Neutrophil (primary cell): ENCODE results near the gene SRBD1.

ENCODE experiments used
- H3K27ac ChIP-seq: fragments of 200-600 bp; sonication (generic); 2 replicates; pipeline ENCODE4 v1.5.1; 2016; ENCODE audit warnings: mild to moderate bottlenecking, moderate library complexity
- H3K27me3 ChIP-seq: fragments of 200-600 bp; sonication (generic); 2 replicates; pipeline ENCODE4 v1.6.0; 2016; ENCODE audit warnings: mild to moderate bottlenecking
- H3K36me3 ChIP-seq: fragments of 200-600 bp; sonication (generic); 2 replicates; pipeline ENCODE4 v1.5.1; 2017
- H3K4me1 ChIP-seq, 2 experiments: fragments of 200-600 bp in 1 of 2; sonication (generic) in 1 of 2; 1 replicate in 1 of 2; 2 replicates in 1 of 2; pipeline versions ENCODE4 v1.5.1 to v1.6.1; 2013 to 2016; ENCODE audit warnings: low read depth in 1 of 2, low read length in 1 of 2, mild to moderate bottlenecking in 1 of 2, moderate library complexity in 1 of 2; ENCODE audit not compliant: control insufficient read depth in 1 of 2, insufficient read depth in 1 of 2
- H3K4me3 ChIP-seq, 2 experiments: fragments of 200-600 bp in 1 of 2; sonication (generic) in 1 of 2; 1 replicate in 1 of 2; 2 replicates in 1 of 2; pipeline ENCODE4 v1.5.1; 2013 to 2016; ENCODE audit warnings: low read depth in 1 of 2, low read length in 1 of 2, mild to moderate bottlenecking in 1 of 2, moderate library complexity in 1 of 2
- H3K9me3 ChIP-seq: fragments of 200-600 bp; sonication (generic); 2 replicates; pipeline ENCODE4 v1.5.1; 2016
- TF ChIP-seq, protein P1 (sequence below): fragments of 200-600 bp; sonication (generic); IDR thresholded peaks from 2 replicates; pipeline ENCODE4 v1.5.1; 2016; ENCODE audit warnings: antibody characterized with exemption

The SRBD1 gene

DNA sequence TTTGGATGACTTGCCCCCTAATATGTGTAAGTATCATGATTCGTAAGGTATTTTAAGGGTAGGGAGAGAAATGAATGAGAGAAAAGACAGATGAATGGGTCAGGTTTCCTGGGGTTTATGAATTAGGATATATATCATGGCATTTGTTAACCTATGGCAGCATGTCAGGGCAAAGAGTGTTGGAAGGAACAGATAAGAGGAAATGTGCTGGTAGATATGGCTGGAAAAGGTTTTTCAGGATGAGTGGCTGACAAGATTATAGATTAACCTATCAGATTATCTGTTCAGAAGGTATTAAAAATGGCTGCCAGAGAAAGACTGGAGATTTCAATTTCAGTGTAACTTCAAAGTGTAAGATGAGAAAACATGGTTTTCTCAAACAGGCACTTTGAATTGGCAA, 67.8 kb downstream of the SRBD1 start:
- Histone ChIP-seq H3K27me3 (no peaks in the 10 kb centered on the region), H3K36me3 (peaks cover 54% of the 10 kb centered on the region), H3K27ac (no peak overlapping the region), H3K4me1 (peaks cover 0 to 4% of the 10 kb centered on the region in 2 experiments), H3K9me3 (peaks cover 7% of the 10 kb centered on the region), H3K4me3 (no peak overlapping the region)
- TF ChIP-seq, protein P1, sequence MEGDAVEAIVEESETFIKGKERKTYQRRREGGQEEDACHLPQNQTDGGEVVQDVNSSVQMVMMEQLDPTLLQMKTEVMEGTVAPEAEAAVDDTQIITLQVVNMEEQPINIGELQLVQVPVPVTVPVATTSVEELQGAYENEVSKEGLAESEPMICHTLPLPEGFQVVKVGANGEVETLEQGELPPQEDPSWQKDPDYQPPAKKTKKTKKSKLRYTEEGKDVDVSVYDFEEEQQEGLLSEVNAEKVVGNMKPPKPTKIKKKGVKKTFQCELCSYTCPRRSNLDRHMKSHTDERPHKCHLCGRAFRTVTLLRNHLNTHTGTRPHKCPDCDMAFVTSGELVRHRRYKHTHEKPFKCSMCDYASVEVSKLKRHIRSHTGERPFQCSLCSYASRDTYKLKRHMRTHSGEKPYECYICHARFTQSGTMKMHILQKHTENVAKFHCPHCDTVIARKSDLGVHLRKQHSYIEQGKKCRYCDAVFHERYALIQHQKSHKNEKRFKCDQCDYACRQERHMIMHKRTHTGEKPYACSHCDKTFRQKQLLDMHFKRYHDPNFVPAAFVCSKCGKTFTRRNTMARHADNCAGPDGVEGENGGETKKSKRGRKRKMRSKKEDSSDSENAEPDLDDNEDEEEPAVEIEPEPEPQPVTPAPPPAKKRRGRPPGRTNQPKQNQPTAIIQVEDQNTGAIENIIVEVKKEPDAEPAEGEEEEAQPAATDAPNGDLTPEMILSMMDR = no peak

DNA sequence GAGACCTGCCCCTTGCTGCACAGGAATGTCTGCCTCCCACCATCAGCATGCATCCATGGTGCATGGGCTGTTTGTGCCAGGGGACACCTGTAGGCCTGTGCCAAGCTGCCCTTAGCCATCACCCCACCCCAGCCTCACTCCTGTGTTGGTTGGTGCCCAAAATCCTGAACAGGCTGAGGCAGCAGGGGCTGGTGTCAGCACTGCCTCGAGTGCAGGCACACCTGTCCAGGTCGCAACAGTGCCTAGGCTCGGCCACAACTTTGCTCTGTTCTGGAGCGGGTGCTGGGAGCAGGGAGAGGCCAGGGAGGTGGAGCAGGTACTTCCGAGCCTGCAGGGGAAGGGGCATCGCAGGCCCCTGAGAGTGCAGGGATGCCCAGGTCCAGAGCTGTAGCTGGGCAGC, 69.1 kb downstream of the SRBD1 start:
- Histone ChIP-seq H3K4me3 (no peak overlapping the region), H3K27ac (no peak overlapping the region), H3K9me3 (peaks cover 7% of the 10 kb centered on the region), H3K36me3 (peaks cover 47% of the 10 kb centered on the region), H3K4me1 (peaks cover 0 to 4% of the 10 kb centered on the region in 2 experiments), H3K27me3 (no peaks in the 10 kb centered on the region)
- TF ChIP-seq, protein P1 = no peak

DNA sequence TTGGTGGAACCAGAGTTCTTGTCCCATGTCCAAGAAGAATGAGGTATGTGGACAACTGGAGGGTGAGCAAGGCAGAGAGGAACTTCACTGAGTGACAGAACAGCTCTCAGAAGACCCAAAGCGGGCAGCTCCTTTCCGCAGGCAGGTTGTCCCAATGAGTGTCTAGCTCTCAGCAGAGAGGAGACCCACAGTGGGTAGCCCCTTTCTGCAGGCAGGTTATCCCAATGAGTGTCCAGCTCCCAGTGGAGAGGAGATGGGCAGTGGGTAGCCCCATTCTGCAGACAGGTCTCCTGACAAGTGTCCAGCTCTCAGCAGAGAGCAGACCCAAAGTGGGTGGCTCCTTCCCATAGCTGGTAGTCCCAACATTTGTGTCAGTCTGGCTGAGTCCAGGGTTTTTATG, 69.6 kb downstream of the SRBD1 start:
- H3K9me3 ChIP-seq = peaks cover 7% of the 10 kb centered on the region
- TF ChIP-seq, protein P1 = no peak
- no peak overlapping the region for H3K27ac ChIP-seq
- no peak overlapping the region for H3K4me3 ChIP-seq
- peaks cover 0 to 4% of the 10 kb centered on the region in 2 experiments for H3K4me1 ChIP-seq
- peaks cover 42% of the 10 kb centered on the region for H3K36me3 ChIP-seq
- H3K27me3 ChIP-seq = no peaks in the 10 kb centered on the region

DNA sequence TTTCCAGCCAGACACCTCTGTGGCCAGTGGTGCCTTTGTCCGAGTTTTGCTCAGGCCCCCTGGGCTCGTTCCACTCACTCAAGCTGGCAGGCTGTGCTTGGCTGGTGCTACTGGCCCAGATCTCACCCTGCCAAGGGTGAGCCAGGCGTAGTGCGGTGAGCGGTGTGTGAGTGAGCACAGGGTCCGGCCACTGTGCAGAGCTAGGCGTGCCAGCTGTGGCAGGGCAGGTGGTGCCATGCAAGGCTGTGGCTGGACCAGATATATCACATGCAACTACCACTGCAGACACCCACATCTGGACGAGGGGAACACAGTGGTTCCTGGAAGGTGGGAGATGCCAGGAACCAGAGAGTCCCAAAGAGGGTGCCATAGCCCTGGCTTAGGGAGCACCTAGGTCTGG, 70.1 kb downstream of the SRBD1 start:
- Histone ChIP-seq H3K4me1 (peaks cover 0 to 3% of the 10 kb centered on the region in 2 experiments), H3K27ac (no peak overlapping the region), H3K9me3 (peaks cover 7% of the 10 kb centered on the region), H3K4me3 (no peak overlapping the region), H3K36me3 (peaks cover 40% of the 10 kb centered on the region), H3K27me3 (no peaks in the 10 kb centered on the region)
- TF ChIP-seq, protein P1 = no peak

DNA sequence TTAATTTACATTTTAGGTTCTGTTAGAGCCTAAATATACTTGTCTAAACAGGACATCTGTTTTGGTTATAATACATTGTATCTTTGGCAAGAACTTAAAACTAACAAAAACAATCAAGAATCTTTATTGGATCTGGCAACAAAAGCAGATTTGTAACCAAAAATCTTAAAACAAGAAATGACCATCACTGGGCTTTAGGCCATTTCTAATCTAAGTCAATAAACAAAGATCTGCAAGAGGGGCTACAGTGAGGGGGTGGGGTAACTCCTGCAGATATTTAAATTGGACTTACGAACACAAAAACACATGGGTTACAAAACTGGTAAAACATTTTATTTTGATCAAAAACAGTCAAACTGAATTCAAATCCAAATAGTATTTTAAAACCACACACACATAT, 77.3 kb downstream of the SRBD1 start:
- Histone ChIP-seq H3K4me1 (no peaks in the 10 kb centered on the region), H3K27me3 (no peaks in the 10 kb centered on the region), H3K4me3 (no peak overlapping the region), H3K9me3 (no peaks in the 10 kb centered on the region), H3K27ac (no peak overlapping the region), H3K36me3 (no peaks in the 10 kb centered on the region)
- TF ChIP-seq, protein P1 = no peak

DNA sequence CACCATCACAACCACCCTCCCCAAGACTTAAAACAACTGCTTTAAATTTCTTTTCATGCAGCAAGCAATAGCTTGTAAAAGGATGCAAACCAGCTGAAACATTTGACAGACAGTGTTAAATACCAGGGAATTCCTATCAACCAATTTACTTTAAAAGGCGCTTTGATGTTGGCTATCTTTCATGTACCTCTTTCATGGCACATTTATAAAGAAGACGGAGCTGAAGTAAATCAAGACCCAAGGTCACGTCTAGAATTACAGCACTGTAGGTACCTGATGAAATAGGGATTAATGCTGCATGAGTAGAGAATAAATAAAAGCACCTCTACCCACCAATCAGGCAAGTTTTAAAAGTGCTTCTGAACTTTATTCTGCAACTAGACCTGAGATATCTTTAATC, 78.9 kb downstream of the SRBD1 start:
- H3K4me1 ChIP-seq = no peaks in the 10 kb centered on the region
- H3K27ac ChIP-seq = no peak overlapping the region
- H3K36me3 ChIP-seq = no peaks in the 10 kb centered on the region
- no peaks in the 10 kb centered on the region for H3K27me3 ChIP-seq
- H3K9me3 ChIP-seq = no peaks in the 10 kb centered on the region
- TF ChIP-seq, protein P1 = no peak
- no peak overlapping the region for H3K4me3 ChIP-seq
